ENCODE measurements around the gene TRIM7.
A peak's percentile ranks its signal among the peaks of the same experiment; 100 is the strongest.

Gene TRIM7

DNA sequence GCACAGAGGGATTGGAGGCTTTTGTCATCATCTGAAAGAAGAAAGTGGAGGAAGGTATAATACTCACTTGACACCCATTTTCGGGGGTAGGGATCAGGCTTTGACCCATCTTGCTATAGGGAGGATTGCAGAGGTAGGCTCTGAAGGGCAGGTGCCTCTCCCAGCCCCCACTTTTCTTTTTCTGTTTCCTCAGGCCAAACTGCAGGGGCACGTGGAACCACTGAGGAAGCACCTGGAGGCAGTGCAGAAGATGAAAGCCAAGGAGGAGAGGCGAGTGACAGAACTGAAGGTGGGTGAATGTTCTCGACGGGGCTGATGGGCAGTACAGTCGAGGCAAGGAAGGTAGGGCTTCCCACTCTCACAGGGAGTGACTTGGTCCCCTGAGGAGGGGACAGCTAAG, 25.6 kb upstream of the TRIM7 start:
- Histone ChIP-seq H3K27ac (ENCODE audit: low read depth, low read length) (peak overlapping the region; percentile 20), H4K20me1 (ENCODE audit: control insufficient read depth, insufficient read depth, low read depth, low read length) (no peaks in the 10 kb centered on the region), H3K27me3 (ENCODE audit: control insufficient read depth, low read length) (no peaks in the 10 kb centered on the region), H3K36me3 (ENCODE audit: control insufficient read depth, low read length) (peaks cover 60% of the 10 kb centered on the region), H3K9me3 (ENCODE audit: control insufficient read depth, insufficient read depth, low read length) (no peaks in the 10 kb centered on the region), H3K4me2 (ENCODE audit: low read length) (peak overlapping the region; percentile 37), H3K4me1 (ENCODE audit: control insufficient read depth, low read length) (peaks cover 24% of the 10 kb centered on the region), H3F3A (ENCODE audit: control insufficient read depth, insufficient read depth) (peaks cover 18% of the 10 kb centered on the region), H3K79me2 (ENCODE audit: control insufficient read depth, low read length) (peaks cover 29% of the 10 kb centered on the region), H3K4me3 (ENCODE audit: low read length) (no peak overlapping the region), H3K9me2 (replicated peaks; ENCODE audit: control insufficient read depth, low read length) (no peaks in the 10 kb centered on the region)
- TF ChIP-seq, protein P1, sequence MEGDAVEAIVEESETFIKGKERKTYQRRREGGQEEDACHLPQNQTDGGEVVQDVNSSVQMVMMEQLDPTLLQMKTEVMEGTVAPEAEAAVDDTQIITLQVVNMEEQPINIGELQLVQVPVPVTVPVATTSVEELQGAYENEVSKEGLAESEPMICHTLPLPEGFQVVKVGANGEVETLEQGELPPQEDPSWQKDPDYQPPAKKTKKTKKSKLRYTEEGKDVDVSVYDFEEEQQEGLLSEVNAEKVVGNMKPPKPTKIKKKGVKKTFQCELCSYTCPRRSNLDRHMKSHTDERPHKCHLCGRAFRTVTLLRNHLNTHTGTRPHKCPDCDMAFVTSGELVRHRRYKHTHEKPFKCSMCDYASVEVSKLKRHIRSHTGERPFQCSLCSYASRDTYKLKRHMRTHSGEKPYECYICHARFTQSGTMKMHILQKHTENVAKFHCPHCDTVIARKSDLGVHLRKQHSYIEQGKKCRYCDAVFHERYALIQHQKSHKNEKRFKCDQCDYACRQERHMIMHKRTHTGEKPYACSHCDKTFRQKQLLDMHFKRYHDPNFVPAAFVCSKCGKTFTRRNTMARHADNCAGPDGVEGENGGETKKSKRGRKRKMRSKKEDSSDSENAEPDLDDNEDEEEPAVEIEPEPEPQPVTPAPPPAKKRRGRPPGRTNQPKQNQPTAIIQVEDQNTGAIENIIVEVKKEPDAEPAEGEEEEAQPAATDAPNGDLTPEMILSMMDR (IDR thresholded peaks at IDR 0.05; ENCODE audit: low read depth, low read length, poor library complexity, severe bottlenecking): no peak
- no peak for TF ChIP-seq EZH2phosphoT487 (IDR thresholded peaks at IDR 0.05; ENCODE audit: borderline replicate concordance, low read length)

DNA sequence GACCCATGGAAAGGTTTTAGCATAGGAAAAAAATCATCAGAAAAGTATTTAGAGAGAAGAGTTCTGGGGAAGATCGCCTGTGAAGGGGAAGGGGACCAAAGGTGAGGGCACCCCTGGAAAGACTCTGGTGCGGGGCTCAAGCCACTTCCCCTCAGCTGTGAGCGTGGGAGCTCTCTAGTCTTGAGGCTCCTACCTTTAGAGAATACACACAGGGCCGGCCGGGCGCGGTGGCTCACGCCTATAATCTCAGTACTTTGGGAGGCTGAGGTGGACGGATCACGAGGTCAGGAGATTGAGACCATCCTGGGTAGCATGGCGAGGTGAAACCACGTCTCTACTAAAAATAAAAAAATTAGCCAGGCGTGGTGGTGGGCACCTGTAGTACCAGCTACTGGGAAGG, 25.0 kb upstream of the TRIM7 start:
- Histone ChIP-seq H3K36me3 (ENCODE audit: control insufficient read depth, low read length) (peaks cover 60% of the 10 kb centered on the region), H3K27me3 (ENCODE audit: control insufficient read depth, low read length) (no peaks in the 10 kb centered on the region), H3K4me1 (ENCODE audit: control insufficient read depth, low read length) (peaks cover 30% of the 10 kb centered on the region), H3K4me2 (ENCODE audit: low read length) (peak overlapping the region; percentile 37), H3K27ac (ENCODE audit: low read depth, low read length) (peak overlapping the region; percentile 20; the same call in 1 of the 2 replicates), H3K9me3 (ENCODE audit: control insufficient read depth, insufficient read depth, low read length) (no peaks in the 10 kb centered on the region), H4K20me1 (ENCODE audit: control insufficient read depth, insufficient read depth, low read depth, low read length) (no peaks in the 10 kb centered on the region), H3K79me2 (ENCODE audit: control insufficient read depth, low read length) (peaks cover 35% of the 10 kb centered on the region), H3K4me3 (ENCODE audit: low read length) (no peak overlapping the region), H3K9me2 (replicated peaks; ENCODE audit: control insufficient read depth, low read length) (no peaks in the 10 kb centered on the region), H3F3A (ENCODE audit: control insufficient read depth, insufficient read depth) (peaks cover 12% of the 10 kb centered on the region)
- TF ChIP-seq, protein P1 (IDR thresholded peaks at IDR 0.05; ENCODE audit: low read depth, low read length, poor library complexity, severe bottlenecking): no peak
- TF ChIP-seq EZH2phosphoT487 (IDR thresholded peaks at IDR 0.05; ENCODE audit: borderline replicate concordance, low read length): no peak

DNA sequence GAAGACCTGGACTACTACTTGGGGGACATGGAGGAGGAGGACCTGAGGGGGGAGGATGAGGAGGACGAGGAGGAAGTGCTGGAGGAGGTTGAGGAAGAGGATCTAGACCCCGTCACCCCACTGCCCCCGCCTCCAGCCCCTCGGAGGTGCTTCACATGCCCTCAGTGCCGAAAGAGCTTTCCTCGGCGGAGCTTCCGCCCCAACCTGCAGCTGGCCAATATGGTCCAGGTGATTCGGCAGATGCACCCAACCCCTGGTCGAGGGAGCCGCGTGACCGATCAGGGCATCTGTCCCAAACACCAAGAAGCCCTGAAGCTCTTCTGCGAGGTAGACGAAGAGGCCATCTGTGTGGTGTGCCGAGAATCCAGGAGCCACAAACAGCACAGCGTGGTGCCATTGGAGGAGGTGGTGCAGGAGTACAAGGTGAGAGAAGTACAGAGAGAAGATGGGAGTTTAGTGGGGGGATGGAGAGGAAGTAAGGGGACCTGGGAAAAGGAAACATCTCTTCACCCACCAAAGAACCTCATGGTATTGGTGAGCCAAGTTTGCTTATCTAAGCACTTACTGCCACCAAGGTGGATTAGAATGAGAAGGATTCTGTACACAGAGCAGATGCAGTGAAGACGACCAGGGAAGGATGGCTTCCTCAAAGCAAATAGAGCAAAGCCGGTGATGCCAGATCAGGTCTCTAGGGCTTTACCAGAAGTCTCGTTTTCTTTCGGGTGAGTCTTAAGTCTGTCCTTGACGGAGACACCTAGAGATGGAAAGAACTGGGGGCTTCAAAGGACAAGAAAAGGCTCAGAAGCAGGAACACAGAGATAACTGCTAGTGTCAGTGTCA, 19.6 kb upstream of the TRIM7 start:
- no peaks in the 10 kb centered on the region for H3K27me3 ChIP-seq (ENCODE audit: control insufficient read depth, low read length)
- peaks cover 45% of the 10 kb centered on the region for H3K79me2 ChIP-seq (ENCODE audit: control insufficient read depth, low read length)
- peaks cover 18% of the 10 kb centered on the region for H3F3A ChIP-seq (ENCODE audit: control insufficient read depth, insufficient read depth)
- no peak for TF ChIP-seq EZH2phosphoT487 (IDR thresholded peaks at IDR 0.05; ENCODE audit: borderline replicate concordance, low read length)
- TF ChIP-seq, protein P1 (IDR thresholded peaks at IDR 0.05; ENCODE audit: low read depth, low read length, poor library complexity, severe bottlenecking): no peak
- peaks cover 46% of the 10 kb centered on the region for H3K4me1 ChIP-seq (ENCODE audit: control insufficient read depth, low read length)
- H3K4me2 ChIP-seq (ENCODE audit: low read length): peak overlapping the region; percentile 96
- no peaks in the 10 kb centered on the region for H3K9me2 ChIP-seq (replicated peaks; ENCODE audit: control insufficient read depth, low read length)
- H3K36me3 ChIP-seq (ENCODE audit: control insufficient read depth, low read length): peaks cover 32% of the 10 kb centered on the region
- H4K20me1 ChIP-seq (ENCODE audit: control insufficient read depth, insufficient read depth, low read depth, low read length): no peaks in the 10 kb centered on the region
- peak overlapping the region; percentile 89 for H3K27ac ChIP-seq (ENCODE audit: low read depth, low read length)
- H3K9me3 ChIP-seq (ENCODE audit: control insufficient read depth, insufficient read depth, low read length): no peaks in the 10 kb centered on the region
- peak overlapping the region; percentile 88 for H3K4me3 ChIP-seq (ENCODE audit: low read length)
